Measurements from ENCODE around the gene NOL11.
"Not testable (repeated sequence)": the region's sequence is repeated elsewhere in the genome, so short reads cannot be mapped to it uniquely, and the experiment has no call there.

NOL11 gene

GRCh38 chr17:67711916-67712315 lies 5.8 kb upstream of the NOL11 start:
- DNase-seq (ENCODE audit: low read depth) = no peak

- DNase-seq (ENCODE audit: low read depth) = no peak
Observed at GRCh38 chr17:67712375-67712774, 5.4 kb upstream of the NOL11 start.

GRCh38 chr17:67713169-67713568 lies 4.6 kb upstream of the NOL11 start:
- DNase-seq (ENCODE audit: low read depth) = no peak

GRCh38 chr17:67716405-67716798 lies 1.3 kb upstream of the NOL11 start:
- DNase-seq (ENCODE audit: low read depth) = no peak

GRCh38 chr17:67717192-67717623 lies 528 bp upstream of the NOL11 start:
- DNase-seq (ENCODE audit: low read depth) = no peak

GRCh38 chr17:67718325-67718941 lies 697 bp downstream of the NOL11 start:
- no peak for DNase-seq (ENCODE audit: low read depth)

GRCh38 chr17:67725373-67725791 lies 7.6 kb downstream of the NOL11 start:
- DNase-seq (ENCODE audit: low read depth) = no peak

GRCh38 chr17:67725807-67726206 lies 8.1 kb downstream of the NOL11 start:
- DNase-seq (ENCODE audit: low read depth) = no peak

- DNase-seq (ENCODE audit: low read depth) = not testable (repeated sequence)
Observed at GRCh38 chr17:67727152-67728039, 9.7 kb downstream of the NOL11 start.

- no peak for DNase-seq (ENCODE audit: low read depth)
Observed at GRCh38 chr17:67729903-67730302, 12.2 kb downstream of the NOL11 start.

GRCh38 chr17:67730731-67731130 lies 13.0 kb downstream of the NOL11 start:
- DNase-seq (ENCODE audit: low read depth) = no peak

- DNase-seq (ENCODE audit: low read depth) = no peak
Observed at GRCh38 chr17:67733449-67733848, 15.7 kb downstream of the NOL11 start.

- DNase-seq (ENCODE audit: low read depth) = no peak
Observed at GRCh38 chr17:67737145-67737544, 19.4 kb downstream of the NOL11 start.

- DNase-seq (ENCODE audit: low read depth) = no peak
Observed at GRCh38 chr17:67742025-67742424, 24.3 kb downstream of the NOL11 start.

GRCh38 chr17:67746704-67747571 lies 29.2 kb downstream of the NOL11 start:
- no peak for DNase-seq (ENCODE audit: low read depth)

GRCh38 chr17:67747681-67748235 lies 30.0 kb downstream of the NOL11 start:
- no peak for DNase-seq (ENCODE audit: low read depth)

- no peak for DNase-seq (ENCODE audit: low read depth)
Observed at GRCh38 chr17:67750067-67750466, 32.3 kb downstream of the NOL11 start.

- DNase-seq (ENCODE audit: low read depth) = no peak
Observed at GRCh38 chr17:67751101-67752074, 33.7 kb downstream of the NOL11 start.

GRCh38 chr17:67752160-67752559 lies 34.4 kb downstream of the NOL11 start:
- DNase-seq (ENCODE audit: low read depth) = not testable (repeated sequence)

GRCh38 chr17:67753026-67753425 lies 35.3 kb downstream of the NOL11 start:
- no peak for DNase-seq (ENCODE audit: low read depth)

GRCh38 chr17:67754001-67754400 lies 36.3 kb downstream of the NOL11 start:
- DNase-seq (ENCODE audit: low read depth) = no peak
